HG03139 (cell line): Measurements from ENCODE around the gene PRKAG2.
"Not testable (repeated sequence)": the region's sequence is repeated elsewhere in the genome, so short reads cannot be mapped to it uniquely, and the experiment has no call there.

Experiments used
- ATAC-seq: cut with Tn5 transposase; IDR thresholded peaks from one replicate; pipeline ENCODE4 v1.9.1; 2021; ENCODE audit not compliant: unreplicated experiment

PRKAG2 gene

DNA sequence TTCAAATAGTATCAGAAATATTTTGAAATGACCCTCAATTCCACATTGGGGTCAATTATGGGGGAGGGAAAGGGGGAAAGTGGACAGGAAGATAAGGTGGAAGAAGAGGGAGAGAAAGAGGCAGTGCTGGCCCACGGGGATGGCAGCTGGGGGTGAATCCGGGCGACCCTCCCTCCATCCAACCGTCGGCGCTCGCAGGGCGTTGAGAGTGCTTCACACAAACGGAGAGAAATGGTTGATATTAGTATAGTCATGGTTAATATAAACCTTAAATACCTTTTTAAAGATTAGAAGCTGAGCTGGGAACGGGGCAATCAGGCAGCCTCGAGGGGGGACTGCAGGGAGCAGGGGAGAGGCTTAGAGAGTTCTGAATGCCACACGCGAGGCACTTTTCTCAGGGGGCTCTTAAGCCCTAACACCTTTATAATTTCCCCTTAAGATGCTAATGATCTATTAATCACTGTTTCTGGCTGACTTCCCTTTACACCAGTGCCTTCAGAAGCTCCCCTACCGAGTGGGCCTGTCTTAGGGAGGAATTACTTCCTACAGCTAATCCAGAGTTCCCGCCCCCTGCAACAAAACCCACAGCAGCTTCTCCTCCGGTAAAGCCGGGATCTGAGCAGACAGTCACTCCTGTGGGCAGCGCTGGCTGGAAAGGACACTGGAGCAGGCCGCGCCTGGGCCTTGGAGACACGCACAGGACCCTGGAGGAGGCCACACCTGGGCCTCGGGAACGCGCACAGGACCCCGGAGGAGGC lies 39.5 kb downstream of the PRKAG2 start:
- ATAC-seq, result no peak

DNA sequence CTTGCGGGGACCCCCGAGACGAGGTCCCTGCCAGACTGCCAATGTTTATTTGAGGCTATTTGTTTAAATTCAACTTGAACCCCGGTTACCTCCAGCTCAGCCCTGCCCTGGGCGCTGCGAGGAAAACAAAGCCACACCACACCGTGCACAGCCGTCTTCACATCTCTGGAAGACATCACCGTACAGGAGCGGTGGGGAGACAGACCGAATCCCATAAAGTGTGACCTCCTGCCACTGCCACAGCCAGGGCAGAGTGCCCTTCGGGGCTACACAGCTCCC lies 40.0 kb downstream of the PRKAG2 start:
- no peak for ATAC-seq

DNA sequence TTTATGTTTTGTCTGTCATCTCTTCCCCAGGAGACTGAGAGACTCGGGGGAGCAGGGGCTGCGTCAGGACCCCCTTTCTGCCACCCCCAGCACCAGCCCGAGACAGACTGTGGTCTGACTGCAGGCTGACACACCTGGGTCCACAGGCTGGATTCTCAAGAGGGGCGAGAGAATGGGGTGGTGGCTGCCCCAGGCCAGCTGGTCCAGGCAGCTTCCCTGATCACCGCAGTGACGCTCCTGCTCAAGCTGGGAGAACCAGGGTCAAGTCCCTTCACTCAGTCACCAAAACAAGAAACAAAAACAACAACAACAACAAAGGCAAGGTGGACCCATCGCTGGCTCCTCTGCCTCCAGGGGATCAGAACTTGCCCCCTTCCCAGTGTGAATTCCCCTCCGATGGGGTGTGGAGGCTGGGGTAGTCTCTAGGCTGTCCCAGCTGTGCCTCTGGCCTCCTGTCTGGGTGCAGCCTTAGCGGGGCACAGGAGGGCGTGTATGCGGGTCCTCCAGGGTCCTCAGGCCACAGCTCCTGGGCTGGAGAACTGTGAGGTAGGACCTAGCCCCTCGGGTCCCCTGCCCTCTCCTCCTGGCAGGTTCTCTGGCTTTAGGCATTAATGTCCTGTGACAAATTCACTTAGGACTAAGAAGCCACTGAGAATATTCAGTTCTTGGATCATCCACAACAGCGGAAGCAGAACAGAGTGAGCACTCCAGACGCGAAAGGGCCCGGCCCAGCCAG lies 40.6 kb downstream of the PRKAG2 start:
- ATAC-seq, result no peak

DNA sequence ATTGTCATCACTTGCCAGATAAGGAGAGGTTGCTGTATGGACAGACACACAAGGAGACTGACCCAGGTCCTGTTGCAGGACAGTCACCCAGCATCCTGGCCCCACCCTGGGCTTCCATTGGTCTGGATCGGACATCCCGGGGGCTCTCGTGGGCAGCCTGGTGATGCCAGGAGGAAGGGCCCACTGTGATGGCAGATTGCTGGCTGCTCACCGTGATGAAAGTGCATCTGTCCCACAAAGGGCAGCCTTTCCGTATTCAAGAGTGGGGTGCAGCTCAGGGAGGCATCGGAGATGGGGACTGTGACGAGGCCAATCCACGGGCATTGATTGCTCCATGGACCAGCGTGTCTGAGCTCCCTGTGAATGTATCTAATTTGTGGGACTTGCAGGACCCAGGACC lies 41.3 kb downstream of the PRKAG2 start:
- no peak for ATAC-seq

DNA sequence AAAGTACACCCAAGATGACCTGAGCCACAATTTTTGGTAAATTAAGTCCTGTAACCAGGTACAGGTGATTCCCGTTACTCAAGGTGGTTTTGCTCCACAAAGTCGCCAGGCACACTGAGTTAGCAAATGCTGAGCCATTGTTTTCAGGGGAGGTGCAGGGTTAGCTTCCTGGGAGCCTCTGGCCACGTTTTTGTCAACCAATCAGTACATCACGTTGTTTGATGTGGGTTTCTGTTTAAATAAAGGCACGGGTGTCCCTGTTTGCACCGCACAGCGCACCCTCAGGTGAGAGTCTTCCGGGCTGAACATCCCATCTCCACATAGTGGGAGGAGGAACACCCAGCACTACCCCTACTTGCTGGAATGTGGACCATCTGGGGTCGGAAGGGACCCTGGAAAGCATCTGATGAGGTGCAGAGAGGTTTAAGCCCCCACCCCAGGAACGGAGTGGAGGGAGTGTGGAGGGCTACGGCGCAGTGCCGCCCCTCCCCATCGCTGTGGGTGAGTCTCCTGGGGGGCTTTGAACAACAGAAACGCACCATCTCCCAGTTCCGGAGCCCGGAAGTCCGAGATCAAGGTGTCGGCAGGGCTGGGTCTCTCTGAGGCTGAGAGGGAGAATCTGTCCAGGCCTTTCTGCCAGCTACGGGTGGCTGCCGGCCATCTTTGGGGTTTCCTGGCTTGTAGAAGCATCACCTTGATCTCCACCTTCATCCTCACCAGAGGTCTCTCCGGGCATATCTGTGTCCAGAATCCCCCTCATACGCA lies 42.5 kb downstream of the PRKAG2 start:
- ATAC-seq, result no peak

DNA sequence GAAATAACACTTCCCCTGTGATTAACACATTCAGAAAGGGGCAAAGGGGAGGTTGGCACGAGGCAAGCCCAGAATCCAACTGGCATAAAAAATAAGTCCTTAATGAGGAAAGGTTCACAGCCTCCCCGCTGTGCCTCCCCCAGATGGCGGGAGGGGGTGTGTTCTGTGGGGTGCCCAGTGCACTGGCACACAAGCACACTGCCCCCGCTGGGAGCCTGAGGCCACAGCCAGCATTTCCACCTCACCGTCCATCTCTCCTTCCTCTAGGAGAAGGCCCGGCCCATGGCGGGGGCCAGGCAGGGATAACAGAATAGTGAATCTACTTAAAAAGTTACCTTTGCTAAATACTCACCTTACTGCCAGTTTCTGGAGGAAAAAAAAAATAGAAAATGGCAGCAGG lies 43.2 kb downstream of the PRKAG2 start:
- no peak for ATAC-seq

DNA sequence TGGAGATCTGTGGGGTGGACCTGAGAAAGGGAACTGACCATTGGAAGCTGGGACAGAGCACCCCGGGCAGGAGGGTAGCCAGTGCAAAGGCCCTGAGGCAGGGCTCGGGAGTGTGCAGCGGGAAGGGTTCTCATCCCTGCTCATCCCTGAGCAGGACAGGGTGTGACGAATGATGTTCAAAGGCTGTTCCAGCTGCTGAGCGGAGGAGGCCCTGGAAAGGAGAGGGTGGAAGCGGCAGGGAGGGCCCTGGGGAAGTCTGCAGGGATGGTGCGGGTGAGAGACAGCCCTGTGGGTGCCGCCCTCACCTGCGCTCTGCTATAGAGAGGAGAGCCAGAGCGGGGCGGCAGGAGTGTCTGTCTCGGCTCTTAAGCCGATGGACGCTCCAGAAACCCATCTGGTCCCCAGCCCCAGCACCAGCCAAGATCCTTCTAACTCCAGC lies 43.7 kb downstream of the PRKAG2 start:
- ATAC-seq, result no peak

DNA sequence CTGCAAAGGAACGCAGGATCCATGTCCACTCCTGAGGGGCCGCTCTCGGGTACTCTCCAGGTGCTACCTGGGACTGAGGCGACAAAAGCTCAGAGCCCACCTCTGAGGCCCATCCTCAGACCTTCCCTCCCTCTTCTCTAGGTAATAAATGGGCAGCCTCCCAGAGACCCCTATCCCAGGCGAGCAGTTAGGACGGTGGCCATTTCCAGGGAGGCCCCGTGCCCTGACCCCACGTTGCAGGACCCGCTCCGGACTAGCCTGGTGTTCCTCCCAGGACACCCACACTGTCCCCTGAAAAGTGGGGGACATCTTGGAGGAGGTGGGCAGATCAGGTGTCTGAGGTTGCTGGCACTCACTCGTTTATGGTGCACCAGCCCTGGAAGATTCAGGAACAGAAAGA lies 44.3 kb downstream of the PRKAG2 start:
- ATAC-seq, result no peak

DNA sequence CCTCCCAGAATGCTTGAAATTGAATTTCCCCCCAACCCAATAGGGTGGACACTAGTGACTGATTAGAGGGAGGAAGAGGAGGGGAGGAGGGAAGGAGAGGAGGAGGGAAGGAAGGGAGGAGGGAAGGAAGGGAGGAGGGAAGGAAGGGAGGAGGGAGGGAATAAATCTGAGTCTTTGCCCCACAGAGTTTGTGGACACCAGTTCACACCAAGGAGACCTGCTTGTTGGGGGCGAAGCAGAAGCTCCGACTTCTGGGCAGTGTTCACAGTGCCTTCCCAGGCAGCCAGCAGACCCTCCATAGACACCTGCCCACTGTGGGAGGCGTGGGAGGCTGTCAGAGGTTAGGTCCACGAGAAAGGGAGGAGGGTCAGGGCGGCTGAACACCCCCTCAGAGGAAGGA lies 44.8 kb downstream of the PRKAG2 start:
- no peak for ATAC-seq

DNA sequence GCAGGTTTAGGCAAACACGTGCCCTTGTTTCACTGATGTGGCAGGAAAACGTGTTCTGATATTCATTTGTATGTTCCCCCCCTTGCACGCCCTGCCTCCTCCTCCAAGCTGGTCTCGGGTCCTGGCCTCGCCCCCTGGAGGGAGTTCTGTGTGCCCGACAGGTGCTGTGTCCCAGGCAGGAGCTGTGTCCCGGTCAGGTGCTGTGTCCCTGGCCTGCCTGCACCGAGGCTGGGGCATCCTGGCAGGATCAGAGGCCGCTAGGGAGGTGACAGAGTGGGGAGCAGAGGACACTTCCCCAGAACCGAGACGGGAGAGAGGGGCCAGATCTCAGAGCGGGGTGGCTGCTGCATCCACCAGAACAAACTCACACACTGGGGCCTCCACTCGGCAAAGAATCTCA lies 45.3 kb downstream of the PRKAG2 start:
- ATAC-seq, result no peak

DNA sequence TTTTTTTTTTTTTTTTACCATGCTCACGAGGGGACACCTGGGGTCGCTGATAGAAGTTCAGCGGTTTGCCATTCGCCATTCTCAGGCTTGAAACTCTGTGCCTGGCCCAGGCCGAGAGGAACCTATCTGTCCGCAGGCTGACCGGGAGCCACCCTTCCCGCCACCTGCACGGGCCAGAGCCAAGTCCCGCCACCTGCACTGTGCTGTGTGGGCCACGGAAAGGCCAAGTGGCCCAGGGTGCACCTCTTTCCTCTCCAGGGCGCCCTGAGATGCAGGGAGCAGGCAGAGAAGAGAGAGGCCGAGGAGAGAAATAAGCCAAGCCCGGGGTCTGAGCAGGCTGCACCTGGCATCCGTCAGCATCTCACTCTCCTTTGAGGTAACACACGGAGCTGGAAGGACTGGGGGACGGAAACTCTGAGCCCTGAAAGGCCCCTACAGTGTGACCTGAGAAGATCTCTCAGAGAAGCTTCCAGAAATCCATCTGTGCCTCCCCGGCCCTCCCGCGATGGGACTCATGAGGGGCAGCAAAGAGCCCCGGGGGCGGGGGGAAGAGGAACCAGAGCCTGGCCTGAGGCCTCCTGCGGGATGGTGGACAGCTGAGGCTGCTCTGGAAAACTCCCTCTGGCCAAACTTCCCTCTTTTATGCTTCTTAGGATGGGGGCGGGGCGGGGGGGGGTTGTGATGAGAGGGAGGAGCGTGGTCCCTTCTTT lies 46.6 kb downstream of the PRKAG2 start:
- no peak for ATAC-seq

DNA sequence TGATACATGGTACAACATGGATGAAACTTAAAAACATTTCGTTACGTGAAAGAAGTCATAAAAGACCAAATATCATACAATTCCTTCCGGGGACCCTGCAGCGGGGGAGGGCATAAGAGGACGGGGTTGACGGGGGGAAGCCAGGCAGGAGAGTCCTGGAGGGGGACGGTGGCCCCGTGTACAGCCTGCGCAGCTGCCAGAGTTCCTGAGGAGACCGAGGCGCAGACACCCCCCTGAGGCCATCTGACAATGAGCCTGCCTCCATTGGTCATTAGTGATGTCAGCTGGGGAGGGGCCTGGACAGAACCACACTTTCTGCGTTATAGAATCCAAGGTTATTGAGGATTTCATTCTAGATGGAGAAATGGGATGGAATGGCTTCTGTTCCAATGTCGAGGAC lies 47.2 kb downstream of the PRKAG2 start:
- no peak for ATAC-seq

DNA sequence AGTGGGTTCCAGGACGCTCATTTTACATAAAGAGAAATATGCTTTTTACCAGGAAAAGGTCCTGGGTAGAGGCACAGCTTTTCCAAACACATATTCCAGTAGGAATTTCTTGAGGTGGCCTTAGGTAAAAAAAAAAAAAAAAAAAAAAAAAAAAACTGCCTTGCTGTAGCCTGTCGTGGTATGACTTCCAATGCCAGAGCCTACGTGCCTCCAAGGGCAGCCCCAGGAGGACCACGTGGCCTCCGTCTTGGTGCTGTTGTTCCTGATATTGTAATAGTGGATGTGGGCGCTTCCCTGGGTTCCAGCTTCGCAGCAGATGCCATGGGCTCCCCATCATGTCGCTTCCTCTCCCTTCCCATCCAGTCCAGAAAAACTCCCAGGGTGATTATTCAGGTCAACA lies 49.3 kb downstream of the PRKAG2 start:
- no peak for ATAC-seq

DNA sequence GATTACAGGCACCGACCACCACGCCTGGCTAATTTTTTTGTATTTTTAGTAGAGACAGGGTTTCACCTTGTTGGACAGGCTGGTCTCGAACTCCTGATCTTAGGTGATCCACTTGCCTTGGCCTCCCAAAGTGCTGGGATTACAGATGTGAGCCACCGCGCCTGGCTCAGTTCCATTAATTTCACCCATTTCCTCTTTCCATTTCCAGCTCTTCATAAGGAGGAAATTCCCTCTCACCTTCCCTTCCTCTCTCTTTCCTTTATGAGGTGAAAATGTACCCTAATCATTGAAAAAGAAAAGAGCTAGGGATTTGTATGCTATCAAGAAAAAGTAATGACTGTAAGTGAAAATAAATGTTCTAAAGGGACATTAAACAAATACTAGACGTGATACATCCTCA lies 50.6 kb downstream of the PRKAG2 start:
- ATAC-seq, result not testable (repeated sequence)

DNA sequence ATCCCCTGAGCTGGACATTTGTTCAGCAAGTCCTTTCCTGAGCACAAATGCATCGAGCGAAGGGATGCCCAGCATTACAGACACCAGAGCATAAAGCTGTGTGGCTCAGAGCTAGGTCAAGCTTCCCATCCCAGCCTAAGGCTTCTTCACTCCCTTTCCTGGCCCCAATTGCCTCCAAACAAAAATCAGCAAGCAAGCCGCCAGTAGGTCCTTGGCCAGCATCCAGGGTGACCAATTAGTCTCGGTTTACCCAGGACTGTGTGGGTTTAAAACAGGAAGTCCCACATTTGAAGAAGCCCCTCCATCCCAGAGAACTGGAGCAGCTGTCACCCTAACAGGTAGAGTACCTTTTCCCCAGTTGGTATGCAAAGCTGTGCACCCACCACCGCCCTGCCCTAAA lies 51.2 kb downstream of the PRKAG2 start:
- no peak for ATAC-seq

DNA sequence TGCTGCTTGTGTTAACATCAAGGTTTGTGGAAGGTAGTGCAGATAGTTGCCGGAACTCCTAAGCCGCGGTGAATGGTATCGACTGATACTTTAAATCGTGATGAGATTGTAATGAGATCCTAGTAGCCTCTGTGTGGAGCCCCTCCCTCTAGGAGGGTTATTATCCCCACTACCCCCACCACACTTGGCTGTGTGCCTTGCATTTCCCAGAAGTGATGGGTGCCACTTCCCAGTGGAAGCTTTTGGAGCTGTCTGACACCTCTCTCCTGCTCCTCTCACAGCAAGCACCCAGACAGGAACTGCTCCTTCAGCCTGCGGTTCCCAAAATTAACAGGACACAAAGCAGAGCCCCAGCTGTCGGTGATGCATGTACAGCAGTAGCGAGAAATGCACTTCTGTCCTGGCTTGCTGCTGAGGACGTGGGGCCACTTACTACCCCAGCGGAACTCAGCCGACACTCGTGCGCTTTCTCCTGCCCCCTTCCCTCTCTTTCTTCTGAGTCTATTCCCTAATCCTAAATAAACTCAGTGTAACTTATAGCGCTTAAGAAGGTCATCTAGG lies 52.5 kb downstream of the PRKAG2 start:
- ATAC-seq, result no peak

DNA sequence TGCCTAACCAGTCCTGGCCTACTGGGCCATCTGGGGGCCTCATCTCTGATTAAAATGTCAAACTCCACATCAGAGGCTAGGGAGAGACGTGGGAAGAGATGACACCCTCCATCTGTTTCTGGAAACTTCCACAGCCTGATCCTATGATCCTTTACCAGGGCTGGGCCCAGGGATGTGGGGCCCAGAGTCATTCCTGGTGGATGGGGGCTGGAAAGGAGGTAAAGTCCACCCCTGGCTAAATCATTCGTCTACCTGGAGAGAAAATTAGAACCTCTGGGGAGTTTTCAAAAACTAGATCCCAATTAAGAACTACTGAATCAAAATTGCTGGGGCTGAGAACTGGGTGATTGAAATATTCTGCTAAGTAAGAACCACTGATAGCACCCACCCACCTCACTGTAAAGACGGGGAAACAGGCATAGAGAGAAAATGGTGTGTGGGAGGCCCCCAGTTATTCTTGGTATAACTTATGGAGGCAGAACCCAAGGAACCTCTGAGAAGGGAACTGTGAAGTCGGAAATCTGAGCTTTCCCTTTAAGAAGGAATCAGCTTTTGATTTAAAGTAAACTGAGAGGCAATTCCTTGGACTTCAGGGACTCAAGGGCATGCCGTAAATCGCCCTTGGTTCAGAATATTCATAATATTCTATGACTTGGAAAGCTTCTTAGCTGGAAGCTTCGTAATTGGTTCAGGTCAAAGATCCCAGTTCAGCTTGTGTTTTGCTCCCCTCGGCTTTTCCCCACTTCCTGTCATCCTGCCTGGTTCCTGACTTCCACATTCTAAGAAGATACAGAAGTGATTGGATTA lies 53.1 kb downstream of the PRKAG2 start:
- ATAC-seq, result no peak

DNA sequence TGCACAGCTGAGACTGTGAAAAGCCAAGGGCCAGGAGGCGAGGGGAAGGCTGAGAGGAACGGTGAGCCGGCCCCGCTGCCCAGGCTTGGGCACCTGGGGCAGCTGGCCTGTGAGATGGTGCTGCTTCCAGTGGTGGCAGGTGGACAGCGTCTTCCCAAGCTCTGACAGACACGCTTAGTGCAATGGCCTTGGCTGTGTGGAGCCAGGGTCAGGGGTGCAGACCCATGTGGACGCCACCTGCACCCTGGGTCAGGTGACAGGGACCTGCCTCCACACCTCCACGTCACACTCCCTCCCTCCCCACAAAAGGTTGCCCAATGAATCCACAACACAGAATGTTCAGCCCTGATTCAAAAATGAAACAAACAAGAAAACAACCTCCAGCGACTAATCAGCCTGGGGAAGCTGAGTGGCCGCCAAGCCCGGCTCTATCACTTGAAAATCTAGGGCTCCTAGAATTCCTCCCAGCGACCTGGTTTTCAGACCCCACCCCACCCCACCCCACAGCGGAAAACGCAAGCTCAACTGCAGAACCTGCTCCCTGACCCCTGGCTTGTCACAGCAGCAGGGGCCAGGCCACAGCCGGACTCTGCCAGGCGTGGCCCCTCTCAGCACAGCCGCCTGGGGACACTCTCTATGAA lies 54.3 kb downstream of the PRKAG2 start:
- no peak for ATAC-seq

DNA sequence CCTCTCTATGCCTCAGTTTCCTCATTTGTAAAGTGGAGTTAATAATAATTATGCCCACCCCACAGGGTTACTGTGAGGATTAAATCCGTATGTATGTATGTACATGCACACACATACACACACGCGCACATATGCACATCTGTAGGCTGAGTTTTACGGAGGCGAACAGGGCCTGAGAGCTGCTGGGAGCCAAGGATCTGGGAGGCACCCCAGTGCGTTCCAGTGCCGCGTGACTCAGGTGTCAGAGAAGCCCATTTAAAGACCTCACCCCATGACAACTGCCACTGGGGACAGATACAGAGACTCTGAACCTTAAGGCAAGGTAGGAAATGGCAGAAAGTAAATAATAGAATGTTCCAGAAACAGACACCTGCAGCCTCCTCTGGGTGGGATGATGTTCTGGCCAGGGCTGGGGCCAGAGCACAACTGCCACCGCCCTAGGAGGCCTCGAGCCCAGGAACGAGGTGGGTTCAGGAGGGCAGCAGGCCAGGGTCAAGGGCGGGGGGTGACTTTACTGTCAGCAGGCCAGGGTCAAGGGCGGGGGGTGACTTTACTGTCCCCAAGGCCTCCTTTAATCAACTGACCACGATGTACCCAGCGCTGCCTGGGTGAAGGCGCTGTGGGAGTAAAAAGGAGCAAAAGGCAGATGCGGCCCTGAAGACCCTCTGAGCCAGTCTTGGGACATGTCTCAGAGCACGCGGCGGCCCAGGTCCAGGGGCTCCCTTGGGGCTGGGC lies 54.9 kb downstream of the PRKAG2 start:
- no peak for ATAC-seq
